IgD-negative memory B cell (primary cell): Measurements from ENCODE around the gene LENEP. TPM values are rescaled to one million over a fixed set of nuclear protein-coding genes. Genes with fewer than 3 reads are reported as not detected.
A peak's percentile ranks its signal among the peaks of the same experiment; 100 is the strongest.

Source experiments
- H3K27ac Mint-ChIP-seq, 3 donors: one replicate each; pipeline ENCODE4 v1.8.0; 2020 to 2022; ENCODE audit warnings: mild to moderate bottlenecking in 3 of 3, mixed read lengths in 3 of 3, moderate library complexity in 1 of 3
- H3K27me3 Mint-ChIP-seq: one replicate; pipeline ENCODE4 v1.8.0; 2021; ENCODE audit warnings: mixed read lengths
- H3K36me3 Mint-ChIP-seq: one replicate; pipeline ENCODE4 v1.8.0; 2020; ENCODE audit warnings: mild to moderate bottlenecking, mixed read lengths
- H3K4me1 Mint-ChIP-seq, 3 donors: one replicate each; pipeline ENCODE4 v1.8.0; 2020 to 2022; ENCODE audit warnings: mixed read lengths in 3 of 3, mild to moderate bottlenecking in 1 of 3
- H3K4me3 Mint-ChIP-seq, 4 donors: one replicate each; pipeline ENCODE4 v1.8.0; 2020 to 2022; ENCODE audit warnings: mild to moderate bottlenecking in 4 of 4, mixed read lengths in 4 of 4, moderate library complexity in 3 of 4
- H3K9me3 Mint-ChIP-seq, 3 donors: one replicate each; pipeline ENCODE4 v1.8.0; 2020 to 2021; ENCODE audit warnings: mixed read lengths in 3 of 3, mild to moderate bottlenecking in 1 of 3
- polyA plus RNA-seq: library from polyadenylated mRNA; unstranded; fragments of 300-500 nt; fragmentation: Illumina TruSeq; gene quantifications from one replicate; pipeline ENCODE4 v1.2.3, GENCODE V29; 2021

The LENEP gene, protein sequence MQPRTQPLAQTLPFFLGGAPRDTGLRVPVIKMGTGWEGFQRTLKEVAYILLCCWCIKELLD
- polyA plus RNA-seq, result not detected

DNA sequence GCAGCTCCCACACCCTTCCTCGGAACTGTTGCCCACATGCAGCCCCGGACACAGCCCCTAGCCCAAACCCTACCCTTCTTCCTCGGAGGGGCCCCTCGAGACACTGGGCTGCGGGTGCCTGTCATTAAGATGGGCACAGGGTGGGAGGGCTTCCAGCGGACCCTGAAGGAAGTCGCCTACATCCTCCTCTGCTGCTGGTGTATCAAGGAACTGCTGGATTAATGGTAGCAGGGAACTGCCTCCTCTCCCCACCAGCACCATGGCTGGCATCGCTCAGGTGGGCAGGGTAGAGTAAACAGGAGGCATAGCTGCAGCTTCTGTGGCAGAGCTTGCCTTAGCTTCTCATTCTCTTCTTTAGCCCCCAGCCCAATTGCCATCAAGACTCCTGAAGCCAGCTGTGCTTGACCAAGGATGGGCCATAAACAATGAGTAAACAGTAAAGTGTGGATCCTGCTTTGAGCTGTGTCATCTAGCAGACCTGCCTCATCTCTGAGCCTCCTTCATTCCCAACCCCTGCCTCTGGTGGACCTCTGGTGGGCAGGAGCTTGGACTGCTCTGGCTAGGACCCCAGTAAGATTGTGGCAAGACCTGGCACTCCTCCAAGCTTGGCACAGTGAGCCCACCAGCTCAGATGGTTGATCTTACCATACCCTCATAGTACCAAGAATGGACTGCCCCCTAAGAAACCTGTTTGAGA is at the start of gene LENEP:
LENEP (plus strand) TSS at position 15 of the 697 bp plus-strand sequence; CDS start at position 37, 22 bp downstream.
- Mint-ChIP-seq H3K4me1 (peaks cover 7 to 14% (median 10%) of the 10 kb centered on the region in 3 donors), H3K4me3 (no peak within 1 kb of the TSS)

DNA sequence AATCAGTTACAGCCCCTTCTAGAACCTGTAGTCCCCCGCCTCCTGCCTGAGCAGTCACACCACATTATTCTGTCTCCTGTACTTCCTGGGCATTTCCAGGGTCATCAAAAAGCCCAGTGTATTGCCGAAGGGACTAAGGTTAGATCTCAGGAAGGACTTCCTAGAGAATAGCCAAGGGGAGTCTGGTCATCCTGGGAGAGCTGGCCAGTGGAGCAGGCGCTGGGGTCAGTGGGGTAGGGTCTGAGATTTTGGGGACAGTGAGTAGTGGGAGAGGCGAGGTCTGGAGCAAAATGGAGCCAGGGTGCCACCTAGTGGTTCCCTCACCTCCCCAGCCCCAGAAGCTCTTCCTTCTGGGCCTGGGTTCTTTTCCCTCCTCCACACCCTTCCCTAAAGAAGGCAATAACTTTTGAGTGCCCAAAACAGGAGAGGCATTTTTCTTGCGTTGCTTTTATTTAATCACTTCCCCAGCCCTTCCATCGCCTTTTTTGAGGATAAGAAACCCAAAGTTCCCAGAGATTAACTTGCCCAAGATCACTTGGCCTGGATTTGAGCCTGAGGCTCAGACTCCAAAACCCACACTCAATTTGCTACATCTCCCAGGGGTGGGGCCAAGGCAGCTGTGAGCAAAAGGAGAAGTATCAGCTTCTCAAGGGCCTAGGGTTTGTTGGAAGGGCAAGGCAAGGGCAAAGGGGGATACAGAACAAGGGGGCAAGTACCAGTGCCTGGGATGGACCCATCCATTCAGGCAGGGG is 49.6 kb upstream of the LENEP start:
- peaks cover 43 to 55% (median 54%) of the 10 kb centered on the region in 3 donors for H3K4me1 Mint-ChIP-seq
- peak overlapping the region; percentile 71 to 94 (median 86) for H3K4me3 Mint-ChIP-seq

More for the DNA sequence above, at the start of gene LENEP:
- Mint-ChIP-seq H3K9me3 (no peaks in the 10 kb centered on the region), H3K27ac (peak within 1 kb of the TSS in 2 of 3 donors; percentile 10 to 62), H3K27me3 (no peaks in the 10 kb centered on the region), H3K36me3 (peaks cover 2% of the 10 kb centered on the region)

DNA sequence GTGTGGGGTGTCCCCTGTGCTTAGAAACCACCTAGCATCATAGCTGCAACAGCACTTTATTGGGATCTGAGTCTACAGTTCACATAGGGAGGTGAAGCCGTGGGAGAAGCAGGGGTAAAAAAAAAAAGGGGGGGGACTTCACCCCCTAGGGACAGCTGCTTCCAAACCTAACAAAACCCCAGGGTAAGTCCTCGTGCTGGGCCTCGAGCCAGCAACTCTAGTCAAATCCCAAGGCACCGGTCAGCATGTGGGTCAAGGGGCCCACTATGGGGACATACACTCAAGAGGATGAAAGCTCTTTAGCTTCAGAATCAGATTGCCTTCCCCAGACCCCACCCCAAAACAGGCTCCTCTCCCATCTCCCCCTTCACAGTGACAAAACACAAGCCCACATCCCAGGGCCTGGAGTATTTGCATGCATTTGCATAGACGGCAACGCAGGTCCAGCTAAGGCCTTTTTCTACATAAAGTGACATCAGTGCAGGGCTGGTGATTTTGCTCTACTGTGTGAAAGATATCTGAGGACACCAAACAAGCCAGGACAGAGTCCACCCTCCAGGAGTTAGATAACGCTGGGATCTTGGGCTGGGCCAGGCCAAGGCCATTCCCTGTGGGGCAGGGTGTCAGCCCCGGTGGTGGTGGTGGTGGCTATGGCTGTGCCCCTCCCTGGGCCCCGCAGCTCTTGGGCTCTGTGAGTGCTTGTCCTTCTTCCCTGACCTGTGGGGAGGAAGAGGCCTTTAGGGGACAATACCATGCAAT is 48.8 kb upstream of the LENEP start:
- Mint-ChIP-seq H3K36me3 (peaks cover 4% of the 10 kb centered on the region), H3K27ac (peak overlapping the region; percentile 92 to 99 (median 96)), H3K27me3 (no peaks in the 10 kb centered on the region), H3K4me3 (peak overlapping the region; percentile 64 to 94 (median 86)), H3K9me3 (no peaks in the 10 kb centered on the region), H3K4me1 (peaks cover 43 to 51% (median 51%) of the 10 kb centered on the region in 3 donors)

More for the DNA sequence above, 49.6 kb upstream of the LENEP start:
- no peaks in the 10 kb centered on the region for H3K9me3 Mint-ChIP-seq
- no peaks in the 10 kb centered on the region for H3K27me3 Mint-ChIP-seq
- peaks cover 4% of the 10 kb centered on the region for H3K36me3 Mint-ChIP-seq
- H3K27ac Mint-ChIP-seq, result peak overlapping the region; percentile 92 to 99 (median 96)

DNA sequence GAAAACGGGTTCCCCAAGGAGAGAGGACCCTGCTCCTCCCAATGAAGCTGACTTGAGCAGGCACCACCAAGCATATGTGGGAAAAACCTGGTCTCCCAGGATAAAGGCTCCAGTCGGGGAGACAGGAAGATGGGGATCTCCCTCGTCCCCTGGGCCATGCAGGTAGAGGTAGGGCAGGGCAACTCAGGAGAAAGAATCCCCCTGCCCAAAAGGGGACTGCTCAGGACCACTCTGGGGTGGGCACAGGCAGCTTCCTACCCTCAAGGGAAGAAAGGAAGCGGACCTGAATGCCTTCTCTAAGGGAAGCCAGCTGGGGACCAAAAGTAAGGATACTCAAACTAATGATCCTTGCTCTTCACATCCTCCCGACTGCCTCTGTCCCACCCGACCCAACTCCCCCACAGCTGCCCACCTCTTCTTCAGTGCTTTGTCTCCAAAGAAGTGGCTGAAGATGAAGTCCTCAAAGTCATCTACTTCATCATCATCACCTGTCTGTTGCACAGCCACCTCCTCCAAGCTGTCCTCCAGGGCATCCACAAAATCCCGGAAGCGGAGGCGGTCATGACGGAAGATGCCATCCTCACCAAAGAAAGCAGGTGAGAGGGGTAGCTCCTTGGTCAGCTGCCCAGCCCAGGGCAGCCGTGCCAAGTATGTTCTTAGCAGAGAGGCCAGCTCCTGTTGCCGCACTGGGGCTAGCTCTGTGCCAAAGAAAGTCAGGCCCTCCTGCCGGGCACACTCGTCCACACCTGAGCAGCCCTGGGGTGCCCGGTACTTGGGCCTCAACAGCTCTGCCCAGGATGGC is 48.0 kb upstream of the LENEP start:
- H3K9me3 Mint-ChIP-seq, result no peaks in the 10 kb centered on the region
- H3K4me3 Mint-ChIP-seq, result peak overlapping the region in 3 of 4 donors; percentile 22 to 33 (median 30)
- H3K4me1 Mint-ChIP-seq, result peaks cover 43 to 48% (median 48%) of the 10 kb centered on the region in 3 donors
- H3K27ac Mint-ChIP-seq, result peak overlapping the region; percentile 59 to 99 (median 86)
- H3K27me3 Mint-ChIP-seq, result no peaks in the 10 kb centered on the region
- peaks cover 4% of the 10 kb centered on the region for H3K36me3 Mint-ChIP-seq

DNA sequence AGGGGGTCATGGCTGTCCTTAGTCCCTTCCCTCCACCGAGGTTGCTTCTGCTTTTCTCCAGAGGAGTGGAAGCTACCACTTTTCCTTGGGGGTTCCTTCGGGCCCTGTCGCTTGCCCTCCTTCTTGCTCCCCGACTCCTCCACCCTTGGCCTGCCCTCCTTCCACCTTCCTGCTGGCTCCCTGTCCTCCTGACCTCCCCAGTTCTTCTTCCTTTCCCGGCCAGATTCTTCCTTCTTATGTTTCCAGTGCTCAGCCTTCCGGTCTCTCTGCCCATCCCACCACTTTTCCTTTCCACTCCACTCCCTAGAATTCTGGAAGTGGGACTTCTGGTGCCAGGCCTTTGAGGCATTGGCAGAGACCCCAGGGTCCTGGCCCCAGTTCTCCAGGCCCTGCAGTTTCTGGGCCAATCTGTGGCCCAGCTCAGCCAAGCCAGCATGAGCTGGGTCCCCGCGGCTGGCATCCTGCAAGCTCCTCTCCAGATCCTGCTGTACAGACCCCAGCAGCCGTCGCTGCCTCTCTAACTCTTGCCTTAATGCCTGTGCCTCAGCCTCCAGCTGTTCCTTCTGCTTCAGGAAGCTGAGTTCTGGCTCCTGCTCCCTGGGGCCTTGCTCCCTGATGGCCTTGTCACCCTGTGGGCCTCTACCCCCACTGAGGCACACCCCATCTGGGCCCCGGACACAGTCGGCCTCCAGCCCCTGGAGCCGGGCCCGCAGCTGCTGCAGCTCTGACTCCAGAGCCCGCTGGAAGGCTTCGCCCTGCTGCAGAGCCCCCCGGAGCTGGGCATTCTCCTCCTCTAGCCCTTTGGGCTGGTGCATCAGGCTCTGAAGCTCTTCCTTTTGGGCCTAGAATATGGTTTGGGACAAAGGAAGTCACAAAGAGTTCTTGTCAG is 47.2 kb upstream of the LENEP start:
- Mint-ChIP-seq H3K9me3 (no peaks in the 10 kb centered on the region), H3K4me3 (peak overlapping the region in 2 of 4 donors; percentile 30 to 47), H3K36me3 (peaks cover 5% of the 10 kb centered on the region), H3K27me3 (no peaks in the 10 kb centered on the region), H3K27ac (peak overlapping the region in 2 of 3 donors; percentile 63 to 96), H3K4me1 (peaks cover 34 to 45% (median 42%) of the 10 kb centered on the region in 3 donors)

DNA sequence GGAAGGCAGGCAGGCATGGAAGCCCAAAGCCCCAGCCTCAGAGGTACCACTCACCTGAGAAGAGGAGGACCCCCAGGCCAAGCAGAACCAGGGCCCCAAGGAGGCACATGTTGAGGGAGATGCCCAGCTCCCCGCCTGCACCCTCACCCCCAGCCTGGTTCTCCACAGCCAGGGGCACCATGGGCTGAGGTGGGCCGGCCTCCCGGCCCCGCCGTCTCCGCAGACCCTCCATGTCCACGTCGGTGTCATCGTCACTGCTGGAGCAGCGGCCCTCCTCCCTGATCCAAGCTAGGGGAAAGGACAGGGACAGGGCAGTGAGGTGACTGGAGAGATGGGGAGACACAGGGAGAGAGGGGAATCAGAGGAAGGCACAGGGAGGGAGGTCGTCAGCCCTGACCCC is 45.3 kb upstream of the LENEP start:
- peaks cover 2% of the 10 kb centered on the region for H3K36me3 Mint-ChIP-seq
- no peak overlapping the region for H3K4me3 Mint-ChIP-seq
- H3K27ac Mint-ChIP-seq, result peak overlapping the region in 1 of 3 donors; percentile 63
- no peaks in the 10 kb centered on the region for H3K27me3 Mint-ChIP-seq
- H3K9me3 Mint-ChIP-seq, result no peaks in the 10 kb centered on the region
- peaks cover 37 to 46% (median 44%) of the 10 kb centered on the region in 3 donors for H3K4me1 Mint-ChIP-seq

DNA sequence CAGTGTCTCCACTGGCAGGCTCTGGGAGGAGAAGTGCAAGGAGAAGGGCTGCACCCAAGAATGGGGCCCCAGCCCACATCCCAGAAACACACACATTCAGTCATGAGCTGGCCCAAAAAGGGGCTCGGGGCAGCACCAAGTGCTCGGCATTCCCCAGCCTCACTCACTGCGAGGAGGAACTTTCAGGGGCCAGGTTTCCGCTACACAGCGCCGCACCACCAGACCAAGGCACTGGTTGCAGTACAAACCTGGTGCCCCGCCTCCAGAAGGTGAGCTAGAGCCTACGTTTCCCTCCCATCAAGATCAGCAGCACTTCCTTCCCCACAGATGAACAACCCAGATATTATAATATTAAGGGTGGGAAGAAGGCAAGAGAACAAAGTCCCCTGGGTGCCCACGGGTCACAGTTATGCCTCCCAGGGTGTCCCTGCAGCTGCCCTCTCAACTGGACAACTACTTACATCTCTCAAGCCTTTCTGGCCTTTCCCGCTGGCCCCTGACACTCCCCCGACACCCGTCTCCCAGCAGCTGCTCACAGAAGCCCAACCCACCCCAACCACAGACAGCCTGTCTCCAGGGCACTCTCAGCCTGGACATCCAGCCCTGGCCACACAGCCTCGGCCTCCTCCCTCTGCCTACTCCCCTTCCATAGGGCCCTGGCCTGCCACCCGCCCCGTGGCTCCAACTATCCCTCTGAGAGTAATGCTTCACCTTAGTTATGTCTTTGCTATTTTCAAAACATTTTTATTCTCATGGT is 41.3 kb upstream of the LENEP start:
- peak overlapping the region; percentile 90 to 99 (median 99) for H3K27ac Mint-ChIP-seq
- H3K36me3 Mint-ChIP-seq, result peaks cover 9% of the 10 kb centered on the region

DNA sequence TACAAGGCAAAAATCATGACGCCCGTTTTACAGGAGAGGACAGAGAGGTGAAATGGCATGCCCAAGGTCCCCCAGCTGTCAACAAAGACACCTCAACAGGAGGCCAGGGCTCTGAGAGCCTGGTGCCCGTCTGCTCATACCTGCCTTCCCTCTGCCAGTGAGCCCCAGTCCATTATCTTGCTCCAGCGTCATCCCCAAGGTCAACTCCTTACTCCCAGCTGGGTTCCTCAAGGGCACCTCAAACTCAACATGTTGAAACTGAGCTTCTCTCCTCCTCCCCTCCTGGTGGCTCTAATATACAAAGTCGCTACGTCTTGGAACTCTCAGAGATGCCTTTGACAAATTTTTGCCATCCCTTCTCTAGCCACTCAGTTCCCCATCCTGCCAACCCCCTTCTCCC is 40.7 kb upstream of the LENEP start:
- Mint-ChIP-seq H3K36me3 (peaks cover 9% of the 10 kb centered on the region), H3K9me3 (no peaks in the 10 kb centered on the region), H3K4me1 (peaks cover 42 to 49% (median 49%) of the 10 kb centered on the region in 3 donors), H3K4me3 (peak overlapping the region; percentile 72 to 100 (median 94)), H3K27ac (peak overlapping the region; percentile 90 to 99 (median 99)), H3K27me3 (no peaks in the 10 kb centered on the region)

More for the DNA sequence above, 41.3 kb upstream of the LENEP start:
- H3K27me3 Mint-ChIP-seq, result no peaks in the 10 kb centered on the region
- no peaks in the 10 kb centered on the region for H3K9me3 Mint-ChIP-seq
- peaks cover 42 to 49% (median 49%) of the 10 kb centered on the region in 3 donors for H3K4me1 Mint-ChIP-seq
- H3K4me3 Mint-ChIP-seq, result peak overlapping the region; percentile 72 to 100 (median 94)

DNA sequence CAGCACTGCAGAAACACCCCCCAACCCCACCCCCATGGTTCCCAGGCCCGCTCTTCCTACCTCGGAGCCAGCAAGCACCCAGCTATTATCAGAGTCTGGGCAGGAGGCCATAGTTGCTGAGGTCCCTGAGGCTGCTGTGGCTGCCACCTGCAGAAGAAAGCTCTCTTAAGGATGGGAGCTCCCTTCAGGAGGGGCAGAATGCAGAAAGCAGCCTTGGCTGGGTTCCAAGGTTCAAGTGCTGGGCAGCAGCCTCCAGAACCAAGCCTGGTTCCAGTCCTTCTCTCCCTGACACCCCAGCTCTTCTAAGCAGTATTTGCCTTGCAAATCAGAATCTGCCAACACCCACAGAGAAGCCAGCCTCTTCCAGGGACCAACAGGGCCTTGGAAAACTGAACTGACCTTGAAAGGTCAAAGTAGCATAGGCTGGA is 39.8 kb upstream of the LENEP start:
- H3K9me3 Mint-ChIP-seq, result no peaks in the 10 kb centered on the region
- peaks cover 9% of the 10 kb centered on the region for H3K36me3 Mint-ChIP-seq
- H3K4me1 Mint-ChIP-seq, result peaks cover 42 to 47% (median 47%) of the 10 kb centered on the region in 3 donors
- H3K27me3 Mint-ChIP-seq, result no peaks in the 10 kb centered on the region
- H3K4me3 Mint-ChIP-seq, result peak overlapping the region; percentile 64 to 100 (median 97)
- peak overlapping the region; percentile 99 for H3K27ac Mint-ChIP-seq

DNA sequence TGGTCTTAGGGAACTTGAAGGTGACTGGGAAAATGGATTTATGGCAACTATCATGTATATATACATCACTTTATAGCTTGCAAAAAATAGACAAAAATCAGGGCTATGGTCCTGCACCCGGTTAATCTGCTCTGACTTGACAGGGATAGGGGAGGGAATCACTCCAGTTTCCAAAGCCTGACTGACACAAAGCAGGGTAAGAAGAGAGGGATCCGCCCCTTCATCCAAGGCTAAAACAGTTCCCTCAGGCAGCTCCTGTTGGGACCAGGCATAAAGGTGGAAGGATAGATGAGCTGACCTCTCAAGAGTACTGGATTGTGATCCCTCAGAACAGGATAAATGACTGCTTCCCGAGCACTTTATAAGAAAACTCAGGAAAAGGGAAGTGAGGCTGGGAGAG is 38.8 kb upstream of the LENEP start:
- no peaks in the 10 kb centered on the region for H3K9me3 Mint-ChIP-seq

DNA sequence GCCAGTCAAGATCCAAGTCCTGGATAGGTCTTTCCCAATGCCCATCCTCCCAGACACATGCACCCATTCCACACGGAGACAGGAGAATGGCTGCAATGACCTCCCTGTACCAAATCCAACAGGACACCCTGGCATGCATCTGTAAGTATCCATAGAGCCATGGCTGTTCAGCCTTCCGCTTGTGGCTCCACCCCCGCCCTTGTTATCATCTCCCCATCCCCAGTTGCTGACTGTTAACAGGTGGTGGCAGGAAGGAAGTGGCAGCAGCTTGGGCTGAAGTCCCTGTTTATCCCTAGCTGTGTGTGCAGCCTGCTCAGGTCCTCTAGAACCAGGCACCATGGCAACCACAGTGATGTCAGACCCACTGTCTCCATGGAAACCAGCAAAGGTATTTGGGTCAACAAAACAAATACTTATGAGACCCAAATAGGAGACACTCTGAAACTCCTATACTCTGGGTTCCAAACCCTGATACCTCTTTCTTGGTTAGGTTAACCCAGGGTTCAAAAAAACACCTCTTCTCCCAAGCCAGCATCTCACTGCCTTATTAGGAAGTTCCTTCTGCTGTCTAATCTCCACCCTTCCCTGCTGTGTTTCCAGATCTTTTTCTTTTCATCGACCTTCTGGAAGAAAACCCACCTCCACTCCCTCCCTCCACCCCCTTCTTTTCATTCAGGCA is 38.2 kb upstream of the LENEP start:
- Mint-ChIP-seq H3K36me3 (peaks cover 9% of the 10 kb centered on the region), H3K9me3 (no peaks in the 10 kb centered on the region), H3K27ac (peak overlapping the region; percentile 99), H3K4me1 (peaks cover 42 to 47% (median 44%) of the 10 kb centered on the region in 3 donors), H3K27me3 (no peaks in the 10 kb centered on the region), H3K4me3 (peak overlapping the region; percentile 96 to 100 (median 97))

More for the DNA sequence above, 38.8 kb upstream of the LENEP start:
- H3K27me3 Mint-ChIP-seq, result no peaks in the 10 kb centered on the region
- peaks cover 9% of the 10 kb centered on the region for H3K36me3 Mint-ChIP-seq
- peaks cover 42 to 45% (median 44%) of the 10 kb centered on the region in 3 donors for H3K4me1 Mint-ChIP-seq
- peak overlapping the region; percentile 99 for H3K27ac Mint-ChIP-seq
- peak overlapping the region; percentile 96 to 100 (median 97) for H3K4me3 Mint-ChIP-seq
